ENCODE results near the gene SNRPD3. TPM values are rescaled to one million over a fixed set of nuclear protein-coding genes. Genes with fewer than 3 reads are reported as not detected.
"Not testable (repeated sequence)": the region's sequence is repeated elsewhere in the genome, so short reads cannot be mapped to it uniquely, and the experiment has no call there.

SNRPD3 gene
- total RNA-seq, 4 donors from 2014 or later: 98.7 to 127 (median 111) TPM

DNA sequence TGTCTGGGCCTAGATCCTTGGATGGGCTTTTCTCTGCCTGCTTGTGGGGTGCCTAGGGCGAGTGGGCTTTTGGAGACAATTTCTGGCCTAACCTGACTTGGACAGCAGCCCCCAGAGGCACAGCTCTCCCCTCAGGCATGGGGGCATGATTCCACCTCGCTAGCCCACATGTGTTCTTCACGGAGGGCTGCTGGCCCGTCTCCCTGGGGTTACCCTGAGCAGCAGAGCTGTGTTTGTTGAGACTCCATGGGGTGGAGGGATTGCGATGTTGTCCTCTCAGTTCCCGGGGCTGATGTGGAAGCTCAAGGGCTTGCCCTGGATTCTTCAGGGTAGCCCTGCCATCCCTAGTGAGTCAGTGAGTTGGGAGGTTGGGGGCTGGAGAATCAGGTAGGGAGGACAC lies 39.4 kb downstream of the SNRPD3 start:
- Histone ChIP-seq H3K4me3 (no peak overlapping the region), H3K27me3 (no peaks in the 10 kb centered on the region), H3K27ac (peak overlapping the region in 1 of 4 donors; percentile 97), H3K9me3 (no peaks in the 10 kb centered on the region), H3K4me1 (peaks cover 0 to 40% (median 16%) of the 10 kb centered on the region in 4 donors), H3K36me3 (no peaks in the 10 kb centered on the region)
- 80 to 88% methylated on average over 1 to 5 of the region's 6 CpGs for WGBS, 2 donors
- TF ChIP-seq CTCF (IDR thresholded peaks at IDR 0.05) (no peak), EP300 (IDR thresholded peaks at IDR 0.05) (no peak), POLR2A (IDR thresholded peaks at IDR 0.05) (no peak)
- no peak for DNase-seq (ENCODE audit: low spot score in 2 of 2)

GRCh38 chr22:24595863-24596262 lies 40.1 kb downstream of the SNRPD3 start:
- Histone ChIP-seq H3K9me3 (no peaks in the 10 kb centered on the region), H3K27me3 (no peaks in the 10 kb centered on the region), H3K27ac (no peak overlapping the region), H3K4me3 (no peak overlapping the region), H3K4me1 (peaks cover 0 to 34% (median 16%) of the 10 kb centered on the region in 4 donors), H3K36me3 (no peaks in the 10 kb centered on the region)
- TF ChIP-seq POLR2A (IDR thresholded peaks at IDR 0.05) (no peak), CTCF (IDR thresholded peaks at IDR 0.05) (no peak), EP300 (IDR thresholded peaks at IDR 0.05) (no peak)
- WGBS, 2 donors: 87 to 90% methylated on average over 4 of the region's 4 CpGs
- DNase-seq (ENCODE audit: low spot score in 2 of 2): no peak

GRCh38 chr22:24597076-24597475 lies 41.3 kb downstream of the SNRPD3 start:
- DNase-seq (ENCODE audit: low spot score in 2 of 2); H3K4me3 ChIP-seq; H3K9me3 ChIP-seq; H3K27ac ChIP-seq; H3K36me3 ChIP-seq; H3K27me3 ChIP-seq: not testable (repeated sequence)
- WGBS, 2 donors: 85 to 86% methylated on average over 9 of the region's 9 CpGs
- peaks cover 0 to 33% (median 15%) of the 10 kb centered on the region in 4 donors for H3K4me1 ChIP-seq

GRCh38 chr22:24599514-24599913 lies 43.7 kb downstream of the SNRPD3 start:
- WGBS, 2 donors: 75 to 80% methylated on average over 8 of the region's 8 CpGs
- Histone ChIP-seq H3K36me3 (no peaks in the 10 kb centered on the region), H3K27ac (no peak overlapping the region), H3K9me3 (no peaks in the 10 kb centered on the region), H3K4me3 (no peak overlapping the region), H3K4me1 (peaks cover 0 to 25% (median 2%) of the 10 kb centered on the region in 4 donors), H3K27me3 (no peaks in the 10 kb centered on the region)
- DNase-seq (ENCODE audit: low spot score in 2 of 2): no peak
- TF ChIP-seq CTCF (IDR thresholded peaks at IDR 0.05): no peak
- TF ChIP-seq POLR2A (IDR thresholded peaks at IDR 0.05): no peak
- no peak for TF ChIP-seq EP300 (IDR thresholded peaks at IDR 0.05)

GRCh38 chr22:24599958-24600715 lies 44.3 kb downstream of the SNRPD3 start:
- DNase-seq (ENCODE audit: low spot score in 2 of 2); H3K27ac ChIP-seq; H3K36me3 ChIP-seq; H3K4me3 ChIP-seq; H3K9me3 ChIP-seq; H3K27me3 ChIP-seq: not testable (repeated sequence)
- 86 to 94% methylated on average over 3 of the region's 3 CpGs for WGBS, 2 donors
- peaks cover 0 to 21% (median 2%) of the 10 kb centered on the region in 4 donors for H3K4me1 ChIP-seq

- TF ChIP-seq EP300 (IDR thresholded peaks at IDR 0.05): no peak
- no peak for TF ChIP-seq CTCF (IDR thresholded peaks at IDR 0.05)
- no peak for TF ChIP-seq POLR2A (IDR thresholded peaks at IDR 0.05)
Observed at GRCh38 chr22:24601217-24602104, 45.7 kb downstream of the SNRPD3 start.

GRCh38 chr22:24602105-24602749 lies 46.4 kb downstream of the SNRPD3 start:
- H3K27me3 ChIP-seq; H3K9me3 ChIP-seq; DNase-seq (ENCODE audit: low spot score in 2 of 2); H3K4me3 ChIP-seq; H3K36me3 ChIP-seq: not testable (repeated sequence)
- H3K27ac ChIP-seq: peak overlapping the region in 1 of 4 donors; percentile 26
- H3K4me1 ChIP-seq: peaks cover 0 to 21% (median 2%) of the 10 kb centered on the region in 4 donors
- WGBS, 2 donors: 88 to 90% methylated on average over 11 of the region's 11 CpGs

More at GRCh38 chr22:24601217-24602104, 45.7 kb downstream of the SNRPD3 start:
- no peak overlapping the region for H3K4me3 ChIP-seq
- 61 to 66% methylated on average over 11 to 12 of the region's 12 CpGs for WGBS, 2 donors
- no peak for DNase-seq (ENCODE audit: low spot score in 2 of 2)
- no peaks in the 10 kb centered on the region for H3K27me3 ChIP-seq
- no peak overlapping the region for H3K27ac ChIP-seq
- peaks cover 0 to 21% (median 2%) of the 10 kb centered on the region in 4 donors for H3K4me1 ChIP-seq
- no peaks in the 10 kb centered on the region for H3K9me3 ChIP-seq
- no peaks in the 10 kb centered on the region for H3K36me3 ChIP-seq
